NAMALWA (cell line): ENCODE measurements around the gene MAP3K9.

Experiments
- DNase-seq: peaks from one replicate; pipeline ENCODE4 v3.0.0-alpha.2; 2015; ENCODE audit warnings: low spot score

MAP3K9 gene

GRCh38 chr14:70699646-70700045 is 109.7 kb downstream of the MAP3K9 start:
- no peak for DNase-seq

DNA sequence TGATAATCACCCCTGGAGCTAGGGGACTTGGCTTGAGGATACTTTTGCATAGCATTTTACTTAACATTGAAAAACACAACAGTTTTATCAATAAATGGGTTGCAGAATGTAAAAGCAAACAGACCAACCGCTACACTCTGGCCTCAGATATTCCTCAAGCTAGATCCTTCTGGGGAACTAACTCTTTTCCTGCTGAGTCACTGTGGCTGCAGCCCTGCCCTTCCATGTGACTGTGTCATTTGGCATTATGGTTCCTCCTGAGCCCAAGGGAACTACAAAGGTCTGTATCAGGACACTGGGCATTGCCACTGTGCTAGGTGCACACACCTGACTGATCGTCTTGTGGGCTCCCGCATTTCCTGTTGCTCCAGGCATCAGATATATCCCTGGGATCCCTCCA is 111.0 kb downstream of the MAP3K9 start:
- DNase-seq: no peak

GRCh38 chr14:70697701-70698100 is 111.6 kb downstream of the MAP3K9 start:
- DNase-seq: no peak

- no peak for DNase-seq
Observed at GRCh38 chr14:70696026-70696425, 113.3 kb downstream of the MAP3K9 start.

DNA sequence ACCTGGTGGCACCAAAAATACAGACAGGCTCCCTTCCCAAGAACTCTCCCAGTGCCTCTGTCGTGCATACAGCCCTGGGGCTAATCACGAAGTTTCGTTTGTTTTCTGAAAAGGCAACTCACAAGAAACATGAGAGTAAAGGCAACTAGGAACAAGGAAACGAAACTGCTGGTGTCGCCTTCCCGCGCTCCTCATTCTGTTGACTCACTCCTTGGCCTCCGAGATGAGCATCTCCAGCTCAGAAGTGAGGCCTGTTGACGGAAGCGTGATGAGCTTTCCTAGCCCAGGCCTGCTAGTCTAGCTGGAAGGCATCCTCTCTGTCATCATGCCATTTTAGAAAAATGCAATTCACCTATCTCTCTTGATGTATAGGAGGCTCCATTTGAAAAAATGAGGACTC is 117.1 kb downstream of the MAP3K9 start:
- no peak for DNase-seq

GRCh38 chr14:70685474-70686197 is 123.7 kb downstream of the MAP3K9 start:
- DNase-seq: no peak

GRCh38 chr14:70683983-70684382 is 125.3 kb downstream of the MAP3K9 start:
- no peak for DNase-seq

- DNase-seq: no peak
Observed at GRCh38 chr14:70680748-70681147, 128.6 kb downstream of the MAP3K9 start.

- no peak for DNase-seq
Observed at GRCh38 chr14:70677341-70677740, 132.0 kb downstream of the MAP3K9 start.
